GM10248 (cell line): ENCODE results near the gene ARL2.
"Not testable (repeated sequence)": the region's sequence is repeated elsewhere in the genome, so short reads cannot be mapped to it uniquely, and the experiment has no call there.

Experiments used
- CTCF ChIA-PET: fragments of 300-600 bp; sonication (Branson Sonifier 250); formaldehyde crosslinking; extraction: SDS; loops from one replicate; lab custom pipeline; 2021; ENCODE audit warnings: antibody characterized with exemption; lab: Yijun Ruan, JAX
- POLR2A ChIA-PET: fragments of 350-650 bp; sonication (Branson Sonifier 250); formaldehyde crosslinking; extraction: SDS; loops from one replicate; lab custom pipeline; 2020; ENCODE audit warnings: antibody characterized with exemption; lab: Yijun Ruan, JAX
- DNase-seq: peaks from one replicate; pipeline ENCODE4 v3.0.0; 2012; ENCODE audit errors: extremely low spot score
- TF ChIP-seq, protein P1 (sequence below): IDR thresholded peaks from 2 replicates; pipeline ENCODE4 v1.5.1; 2012; ENCODE audit warnings: mild to moderate bottlenecking, low read depth; ENCODE audit errors: extremely low read depth, missing control alignments, control extremely low read depth

Gene ARL2

GRCh38 chr11:65003282-65003681 lies 10.7 kb upstream of the ARL2 start:
- DNase-seq, result no peak
- TF ChIP-seq, protein P1, sequence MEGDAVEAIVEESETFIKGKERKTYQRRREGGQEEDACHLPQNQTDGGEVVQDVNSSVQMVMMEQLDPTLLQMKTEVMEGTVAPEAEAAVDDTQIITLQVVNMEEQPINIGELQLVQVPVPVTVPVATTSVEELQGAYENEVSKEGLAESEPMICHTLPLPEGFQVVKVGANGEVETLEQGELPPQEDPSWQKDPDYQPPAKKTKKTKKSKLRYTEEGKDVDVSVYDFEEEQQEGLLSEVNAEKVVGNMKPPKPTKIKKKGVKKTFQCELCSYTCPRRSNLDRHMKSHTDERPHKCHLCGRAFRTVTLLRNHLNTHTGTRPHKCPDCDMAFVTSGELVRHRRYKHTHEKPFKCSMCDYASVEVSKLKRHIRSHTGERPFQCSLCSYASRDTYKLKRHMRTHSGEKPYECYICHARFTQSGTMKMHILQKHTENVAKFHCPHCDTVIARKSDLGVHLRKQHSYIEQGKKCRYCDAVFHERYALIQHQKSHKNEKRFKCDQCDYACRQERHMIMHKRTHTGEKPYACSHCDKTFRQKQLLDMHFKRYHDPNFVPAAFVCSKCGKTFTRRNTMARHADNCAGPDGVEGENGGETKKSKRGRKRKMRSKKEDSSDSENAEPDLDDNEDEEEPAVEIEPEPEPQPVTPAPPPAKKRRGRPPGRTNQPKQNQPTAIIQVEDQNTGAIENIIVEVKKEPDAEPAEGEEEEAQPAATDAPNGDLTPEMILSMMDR, result no peak
- ChIA-PET CTCF (interaction anchor here (1.3 to 3.0 kb wide), 2 partner anchors 11 to 114 kb away, joined by 4 to 18 read pairs; partner anchors contain the start of genes ARL2 and ZNHIT2), POLR2A (no interaction called here)

- CTCF ChIA-PET, result interaction anchor here (1.3 to 3.0 kb wide), 3 partner anchors 10 to 113 kb away, joined by 4 to 18 read pairs (median 17); partner anchors contain the start of genes ARL2 and ZNHIT2
- DNase-seq, POLR2A ChIA-PET: not testable (repeated sequence)
These were observed 10.0 kb upstream of the ARL2 start for GRCh38 chr11:65003968-65004367.

GRCh38 chr11:65008016-65008415 lies 5.9 kb upstream of the ARL2 start:
- TF ChIP-seq, protein P1, result no peak
- ChIA-PET POLR2A (no interaction called here), CTCF (interaction anchor here (1.1 kb wide), 1 partner anchor 172 kb away, joined by 3 read pairs; no protein-coding TSS in a partner anchor)
- DNase-seq, result no peak

- POLR2A ChIA-PET, result no interaction called here
These were observed 5.1 kb upstream of the ARL2 start for GRCh38 chr11:65008873-65009272.

DNA sequence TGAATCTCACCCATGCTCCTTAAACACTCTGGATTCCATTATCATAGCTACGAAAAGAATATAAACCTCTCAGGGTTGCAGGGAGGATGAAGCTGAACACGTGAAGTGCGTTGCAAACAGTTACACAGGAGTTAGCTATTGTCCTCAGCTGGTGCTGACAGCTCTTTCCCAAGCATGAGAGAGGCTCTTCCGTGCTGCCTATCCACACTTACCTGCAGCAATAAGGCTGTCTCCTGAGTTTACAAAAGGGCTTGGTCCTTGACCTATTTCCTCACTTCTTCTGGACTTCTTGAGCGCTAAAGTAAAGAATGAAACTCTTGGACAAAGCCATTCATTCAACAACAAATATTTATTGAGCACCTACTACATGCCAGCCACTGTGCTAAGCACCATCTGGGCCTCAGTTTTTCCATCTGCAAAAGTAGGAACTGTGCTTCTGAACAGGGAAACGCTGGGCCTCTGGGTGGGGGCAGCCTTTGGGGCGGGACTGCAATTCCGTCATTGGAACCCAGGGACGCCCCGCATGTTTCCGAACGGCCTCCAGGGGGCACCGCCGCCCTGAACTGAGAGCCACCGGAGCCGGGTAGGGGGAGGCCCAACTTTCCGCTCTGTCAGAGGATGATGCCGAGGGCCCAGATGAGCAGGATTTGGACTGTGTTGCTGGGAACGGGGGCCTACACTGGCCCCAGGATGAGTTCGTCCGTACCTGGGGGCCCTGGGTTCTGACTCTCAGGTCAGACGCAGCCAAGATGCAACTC lies 651 bp upstream of the ARL2 start:
- CTCF ChIA-PET, result interaction anchor here (0.6 to 6.1 kb wide), 57 partner anchors 8 to 338 kb away, joined by 3 to 75 read pairs (median 5); partner anchors contain the start of genes ATG2A, BATF2, CAPN1 and CDC42BPG
- POLR2A ChIA-PET, result interaction anchor here (1.2 to 1.4 kb wide), 2 partner anchors 97 to 109 kb away, joined by 3 to 4 read pairs; partner anchors contain the start of genes FAU and MRPL49
- DNase-seq, result peak; percentile 95
- TF ChIP-seq, protein P1, result peak; percentile 90

More at GRCh38 chr11:65008873-65009272, 5.1 kb upstream of the ARL2 start:
- TF ChIP-seq, protein P1, result no peak
- DNase-seq, result no peak
- CTCF ChIA-PET, result interaction anchor here (0.8 kb wide), 1 partner anchor 12 kb away, joined by 3 read pairs; the partner anchor contains the start of gene BATF2

DNA sequence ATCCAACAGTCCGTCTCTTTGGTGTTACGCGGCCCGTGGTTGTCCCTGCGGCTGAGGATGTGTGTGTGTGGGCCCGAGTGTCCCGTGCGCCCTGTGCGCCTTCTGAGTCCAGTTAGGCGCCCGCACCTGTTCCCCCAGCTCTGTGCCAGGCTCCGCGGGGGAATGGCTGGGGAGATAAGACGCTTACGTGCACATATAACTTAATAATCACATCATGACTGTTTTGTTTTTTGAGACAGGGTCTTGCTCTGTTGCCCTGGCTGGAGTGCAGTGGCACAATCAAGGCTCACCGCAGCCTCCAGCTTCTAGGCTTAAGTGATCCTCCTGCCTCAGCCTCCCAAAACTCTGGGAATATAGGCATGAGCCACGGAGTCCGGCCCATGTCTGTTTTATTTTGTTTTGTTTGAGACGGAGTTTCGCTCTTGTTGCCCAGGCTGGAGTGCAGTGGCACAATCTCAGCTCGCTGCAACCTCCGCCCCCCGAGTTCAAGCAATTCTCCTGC lies 817 bp downstream of the ARL2 start:
- CTCF ChIA-PET, result interaction anchor here (0.7 to 6.1 kb wide), 53 partner anchors 8 to 572 kb away, joined by 3 to 75 read pairs (median 5); partner anchors contain the start of genes ATG2A, BATF2, CAPN1 and CDC42BPG
- TF ChIP-seq, protein P1, result no peak
- POLR2A ChIA-PET, result interaction anchor here (0.6 to 1.4 kb wide), 5 partner anchors 95 to 210 kb away, joined by 3 to 7 read pairs (median 4); partner anchors contain the start of genes FAU, MRPL49 and ZNHIT2

More for the DNA sequence above, 817 bp downstream of the ARL2 start:
- no peak for DNase-seq
